ENCODE measurements around the gene TMEM52. TPM values are rescaled to one million over a fixed set of nuclear protein-coding genes. Genes with fewer than 3 reads are reported as not detected.

TMEM52 gene
- total RNA-seq, 4 donors from 2014 or later, result 1.1 to 3.6 (median 3.0) TPM

DNA sequence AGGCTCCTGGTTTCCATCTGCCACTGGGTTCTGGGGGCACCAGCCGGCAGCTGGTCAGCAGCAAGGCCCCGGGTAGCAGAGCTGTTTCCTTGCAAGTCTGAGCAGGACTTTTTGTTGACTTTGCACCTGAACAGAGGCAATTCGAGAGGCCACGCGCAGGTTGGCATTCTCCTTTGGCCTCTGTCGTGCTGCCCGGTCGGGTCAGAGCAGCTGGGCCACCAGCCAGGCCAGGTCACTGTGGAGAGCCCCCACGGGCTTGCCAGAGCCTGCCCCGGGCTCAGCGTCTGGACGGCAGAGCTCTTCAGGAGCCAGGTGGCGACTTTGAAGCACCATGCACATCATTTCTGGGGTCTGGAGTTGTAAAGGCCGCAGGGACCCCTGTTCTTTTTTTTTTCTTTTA is 28.4 kb upstream of the TMEM52 start:
- Histone ChIP-seq H3K36me3 (no peaks in the 10 kb centered on the region), H3K9me3 (no peaks in the 10 kb centered on the region), H3K4me1 (peaks cover 8 to 25% (median 9%) of the 10 kb centered on the region in 3 donors), H3K27ac (no peak overlapping the region), H3K27me3 (peaks cover 0 to 51% (median 0%) of the 10 kb centered on the region in 4 donors), H3K4me3 (no peak overlapping the region)
- TF ChIP-seq, protein P1, sequence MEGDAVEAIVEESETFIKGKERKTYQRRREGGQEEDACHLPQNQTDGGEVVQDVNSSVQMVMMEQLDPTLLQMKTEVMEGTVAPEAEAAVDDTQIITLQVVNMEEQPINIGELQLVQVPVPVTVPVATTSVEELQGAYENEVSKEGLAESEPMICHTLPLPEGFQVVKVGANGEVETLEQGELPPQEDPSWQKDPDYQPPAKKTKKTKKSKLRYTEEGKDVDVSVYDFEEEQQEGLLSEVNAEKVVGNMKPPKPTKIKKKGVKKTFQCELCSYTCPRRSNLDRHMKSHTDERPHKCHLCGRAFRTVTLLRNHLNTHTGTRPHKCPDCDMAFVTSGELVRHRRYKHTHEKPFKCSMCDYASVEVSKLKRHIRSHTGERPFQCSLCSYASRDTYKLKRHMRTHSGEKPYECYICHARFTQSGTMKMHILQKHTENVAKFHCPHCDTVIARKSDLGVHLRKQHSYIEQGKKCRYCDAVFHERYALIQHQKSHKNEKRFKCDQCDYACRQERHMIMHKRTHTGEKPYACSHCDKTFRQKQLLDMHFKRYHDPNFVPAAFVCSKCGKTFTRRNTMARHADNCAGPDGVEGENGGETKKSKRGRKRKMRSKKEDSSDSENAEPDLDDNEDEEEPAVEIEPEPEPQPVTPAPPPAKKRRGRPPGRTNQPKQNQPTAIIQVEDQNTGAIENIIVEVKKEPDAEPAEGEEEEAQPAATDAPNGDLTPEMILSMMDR (IDR thresholded peaks at IDR 0.05), result no peak
- no peak for TF ChIP-seq POLR2A (IDR thresholded peaks at IDR 0.05)
- 47 to 53% methylated on average over 3 to 5 of the region's 14 CpGs for WGBS, 2 donors
- no peak for DNase-seq
- intact Hi-C loops (cut with DNase I), result no loop called here

GRCh38 chr1:1946540-1946939 is 27.5 kb upstream of the TMEM52 start:
- TF ChIP-seq POLR2A (IDR thresholded peaks at IDR 0.05), result no peak
- TF ChIP-seq, protein P1 (IDR thresholded peaks at IDR 0.05), result no peak
- Histone ChIP-seq H3K9me3 (no peaks in the 10 kb centered on the region), H3K27ac (no peak overlapping the region), H3K4me3 (no peak overlapping the region), H3K4me1 (peaks cover 8 to 26% (median 9%) of the 10 kb centered on the region in 3 donors), H3K27me3 (peaks cover 0 to 60% (median 0%) of the 10 kb centered on the region in 4 donors), H3K36me3 (no peaks in the 10 kb centered on the region)
- WGBS, 2 donors, result 63% methylated on average over 1 of the region's 11 CpGs; no CpG with 5 or more reads in 1 of the 2 donors
- intact Hi-C loops (cut with DNase I), result no loop called here
- no peak for DNase-seq

DNA sequence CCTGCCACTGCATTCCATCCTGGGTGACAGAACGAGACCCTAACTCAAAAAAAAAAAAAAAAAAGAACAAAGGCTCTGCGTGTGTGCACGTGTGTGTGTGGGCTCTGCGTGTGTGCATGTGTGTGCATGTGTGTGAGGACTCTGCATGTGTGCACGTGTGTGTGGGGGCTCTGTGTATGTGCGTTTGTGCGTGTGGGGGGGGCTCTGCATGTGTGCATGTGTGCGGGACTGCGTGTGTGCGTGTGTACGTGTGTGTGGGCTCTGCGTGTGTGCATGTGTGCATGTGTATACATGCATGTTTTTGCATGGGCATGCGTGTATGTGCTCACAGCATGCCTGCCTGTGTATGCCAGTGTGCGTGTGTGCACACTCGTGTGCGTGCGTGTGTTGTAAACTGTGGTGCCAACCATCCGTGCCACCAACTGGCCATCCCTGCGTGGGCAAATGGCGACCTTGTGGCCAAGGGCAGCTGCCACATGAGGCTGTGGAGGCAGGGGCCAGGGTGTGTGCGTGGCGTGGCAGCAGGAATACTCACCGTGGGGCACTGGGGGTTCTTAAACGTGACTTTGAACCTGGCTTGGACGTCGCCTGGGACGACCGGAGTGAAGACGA is 26.8 kb upstream of the TMEM52 start:
- intact Hi-C loops (cut with DNase I), result no loop called here
- DNase-seq, result no peak
- no peak overlapping the region for H3K27ac ChIP-seq
- H3K9me3 ChIP-seq, result no peaks in the 10 kb centered on the region
- WGBS, 2 donors, result 91 to 92% methylated on average over 16 to 22 of the region's 29 CpGs
- peaks cover 8 to 26% (median 9%) of the 10 kb centered on the region in 3 donors for H3K4me1 ChIP-seq
- peaks cover 0 to 66% (median 0%) of the 10 kb centered on the region in 4 donors for H3K27me3 ChIP-seq
- H3K36me3 ChIP-seq, result no peaks in the 10 kb centered on the region
- TF ChIP-seq POLR2A (IDR thresholded peaks at IDR 0.05), result no peak
- TF ChIP-seq, protein P1 (IDR thresholded peaks at IDR 0.05), result no peak
- H3K4me3 ChIP-seq, result no peak overlapping the region

DNA sequence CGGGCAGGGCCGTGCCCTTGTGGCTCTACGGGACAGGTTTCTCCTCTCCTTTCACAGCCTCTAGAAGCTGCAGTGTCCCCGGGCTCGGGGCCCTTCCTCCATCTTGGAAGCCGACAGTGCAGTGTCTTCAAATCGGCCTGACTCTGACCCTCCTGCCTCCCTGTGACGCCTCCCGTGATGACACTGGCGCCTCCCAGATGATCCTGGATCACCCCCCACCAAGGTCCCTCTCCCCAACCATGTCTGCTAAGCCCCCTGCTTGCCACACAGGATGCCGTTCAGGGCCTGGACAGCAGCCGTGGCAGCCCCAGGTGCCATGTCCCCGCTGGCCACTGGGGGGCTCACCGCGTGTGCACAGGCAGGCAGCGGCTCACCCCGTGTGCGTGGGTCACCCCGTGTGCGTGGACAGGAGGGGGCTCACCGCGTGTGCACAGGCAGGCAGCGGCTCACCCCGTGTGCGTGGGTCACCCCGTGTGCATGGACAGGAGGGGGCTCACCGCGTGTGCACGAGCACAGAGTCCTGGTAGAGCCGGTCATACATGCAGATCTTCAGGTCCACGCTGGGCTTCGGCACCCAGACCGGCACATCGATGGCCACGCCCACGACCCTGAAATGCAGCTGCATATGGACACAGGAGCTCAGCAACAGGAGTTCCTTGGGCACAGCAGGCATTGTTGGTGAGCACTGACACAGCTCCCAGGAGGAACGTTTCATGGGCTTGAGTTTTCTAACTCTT is 24.9 kb upstream of the TMEM52 start:
- no peaks in the 10 kb centered on the region for H3K36me3 ChIP-seq
- intact Hi-C loops (cut with DNase I), result no loop called here
- H3K4me3 ChIP-seq, result peak overlapping the region in 1 of 4 donors; percentile 43
- H3K9me3 ChIP-seq, result no peaks in the 10 kb centered on the region
- 24 to 38% methylated on average over 7 to 10 of the region's 37 CpGs for WGBS, 2 donors
- no peak for DNase-seq
- TF ChIP-seq POLR2A (IDR thresholded peaks at IDR 0.05), result no peak
- TF ChIP-seq, protein P1 (IDR thresholded peaks at IDR 0.05), result peak; percentile 73 to 88 (median 80)
- peaks cover 8 to 26% (median 9%) of the 10 kb centered on the region in 3 donors for H3K4me1 ChIP-seq
- H3K27ac ChIP-seq, result no peak overlapping the region
- H3K27me3 ChIP-seq, result peaks cover 0 to 76% (median 0%) of the 10 kb centered on the region in 4 donors

Measured in esophagus squamous epithelium (tissue), 5 donors.